GM12872 (cell line): Measurements from ENCODE around the gene NCK2.

ENCODE experiments used
- CTCF ChIP-seq: IDR thresholded peaks from 3 replicates; pipeline ENCODE4 v1.5.1; 2011; ENCODE audit warnings: low read depth, mild to moderate bottlenecking, low read length, moderate library complexity; ENCODE audit not compliant: insufficient read depth

NCK2 gene

DNA sequence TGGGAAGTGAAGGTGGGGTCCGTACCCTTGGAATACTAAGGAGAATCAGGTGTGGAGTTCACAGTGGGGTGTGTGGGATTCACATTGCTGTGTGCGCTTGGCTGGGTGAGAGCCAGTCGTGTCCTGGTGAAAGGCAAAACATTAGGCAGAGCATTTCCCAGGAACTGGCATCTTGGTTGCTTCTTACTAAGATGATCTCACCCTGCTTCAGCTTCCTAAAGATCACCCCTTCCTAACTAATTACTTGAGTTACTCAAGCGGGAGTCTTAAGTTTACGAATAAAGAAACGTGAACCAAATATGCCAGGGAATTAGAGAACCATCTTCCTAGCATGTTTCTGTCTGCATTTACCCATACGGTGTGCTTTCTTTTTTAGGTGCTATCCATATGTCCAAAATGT is 122.9 kb downstream of the NCK2 start:
- no peak for TF ChIP-seq CTCF

- TF ChIP-seq CTCF = no peak
Observed at GRCh38 chr2:105868060-105868459, 123.3 kb downstream of the NCK2 start.

DNA sequence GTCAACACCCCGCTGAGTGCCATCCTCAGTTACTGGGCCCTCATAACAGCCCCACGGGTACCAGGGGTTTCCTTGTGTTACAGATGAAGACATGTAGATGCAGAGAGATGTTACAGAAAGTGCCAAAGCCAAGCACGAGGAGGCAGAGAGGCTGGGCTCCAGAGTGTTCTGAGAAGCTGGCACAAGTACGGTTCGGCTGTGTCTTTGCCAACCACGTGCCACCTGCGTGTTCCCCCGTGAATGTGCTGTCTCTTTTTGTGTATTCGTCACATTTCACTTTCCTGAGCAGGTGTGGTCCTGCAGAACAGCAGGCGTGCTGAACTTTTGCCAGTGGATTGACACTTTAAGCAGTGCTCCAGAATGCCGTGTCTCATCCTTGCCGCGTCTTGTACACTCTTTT is 124.6 kb downstream of the NCK2 start:
- no peak for TF ChIP-seq CTCF

DNA sequence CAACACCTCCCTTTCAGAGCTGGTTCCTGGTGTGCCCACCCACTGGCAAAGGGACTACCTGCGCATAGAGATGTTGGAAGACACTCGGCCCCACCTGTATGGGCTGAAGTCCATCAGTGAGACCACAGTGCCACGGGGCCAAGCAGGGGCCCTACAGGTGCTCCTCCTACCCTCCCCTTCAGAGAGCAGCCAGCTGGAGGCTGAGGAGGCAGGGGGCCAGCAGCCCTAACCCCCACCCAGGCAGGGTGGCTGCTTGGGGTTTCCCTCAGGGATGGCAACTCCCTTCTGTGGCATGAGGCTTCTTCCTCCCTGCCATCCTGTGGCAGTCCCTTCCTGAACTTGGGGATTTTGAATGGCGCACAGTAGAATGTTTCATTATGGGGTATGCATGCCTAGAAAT is 125.3 kb downstream of the NCK2 start:
- TF ChIP-seq CTCF = no peak

DNA sequence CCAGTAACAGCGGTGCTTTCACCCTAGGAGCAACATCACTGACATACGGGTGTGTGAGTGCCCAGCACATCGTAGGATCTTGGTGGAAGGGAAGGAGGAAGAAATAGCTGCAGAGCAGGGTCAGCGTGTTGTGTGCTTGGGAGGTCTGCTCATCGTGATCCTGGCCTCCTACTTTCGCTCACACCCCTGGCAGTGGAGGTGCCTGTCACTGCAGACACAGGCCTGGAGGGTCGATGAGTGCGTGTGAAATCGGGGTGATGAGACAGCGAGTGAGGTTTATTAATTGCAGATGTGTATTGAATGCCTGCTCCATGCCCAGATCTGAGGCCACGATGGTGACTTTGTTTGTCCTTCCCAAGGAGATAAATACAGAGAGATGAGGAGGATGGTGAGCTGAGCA is 126.1 kb downstream of the NCK2 start:
- TF ChIP-seq CTCF = no peak

- no peak for TF ChIP-seq CTCF
Observed at GRCh38 chr2:105872142-105872728, 127.5 kb downstream of the NCK2 start.

GRCh38 chr2:105872830-105873229 is 128.1 kb downstream of the NCK2 start:
- TF ChIP-seq CTCF = no peak
